Measurements from ENCODE around the gene GOLGB1.
"Not testable (repeated sequence)": the region's sequence is repeated elsewhere in the genome, so short reads cannot be mapped to it uniquely, and the experiment has no call there.

The GOLGB1 gene

GRCh38 chr3:121739902-121740301 is 9.6 kb downstream of the GOLGB1 start:
- no peak for DNase-seq (ENCODE audit: low spot score)

DNA sequence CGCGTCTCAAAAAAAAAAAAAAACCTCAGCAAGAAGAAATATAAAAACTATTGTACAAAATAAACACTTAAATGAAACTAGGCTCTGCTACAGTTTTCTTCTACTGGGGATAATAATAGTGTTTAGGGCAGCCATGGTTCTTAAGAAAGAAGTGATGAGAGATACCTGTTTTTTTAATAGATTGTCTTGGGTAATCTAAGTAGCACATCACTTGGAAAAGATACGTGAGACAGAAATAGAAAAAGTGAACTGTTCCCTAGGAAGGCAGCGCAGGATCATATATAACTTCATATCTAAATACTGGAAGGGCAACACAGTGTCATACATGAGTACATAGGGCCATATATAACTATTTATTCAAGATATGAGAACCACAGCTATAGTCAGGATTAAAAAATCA is 11.9 kb downstream of the GOLGB1 start:
- DNase-seq (ENCODE audit: low spot score): no peak

DNA sequence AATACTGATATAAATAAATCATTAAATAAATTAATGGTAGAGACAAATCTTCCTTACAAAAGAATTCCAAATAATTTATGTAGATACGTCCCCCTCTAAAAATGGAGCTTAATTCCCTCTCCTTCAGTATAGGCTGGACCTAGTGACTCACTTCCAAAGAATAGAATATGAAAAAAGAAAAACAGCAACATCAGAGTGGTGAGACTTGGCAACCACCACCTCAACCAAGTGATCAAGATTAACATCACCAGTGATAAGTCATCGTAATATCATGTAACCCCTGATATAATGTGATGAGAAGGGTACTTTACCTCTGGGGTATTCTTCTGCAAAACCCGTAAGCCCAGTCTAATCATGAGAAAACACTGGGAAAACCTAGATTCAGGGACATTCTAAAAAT is 13.4 kb downstream of the GOLGB1 start:
- DNase-seq (ENCODE audit: low spot score): no peak

DNA sequence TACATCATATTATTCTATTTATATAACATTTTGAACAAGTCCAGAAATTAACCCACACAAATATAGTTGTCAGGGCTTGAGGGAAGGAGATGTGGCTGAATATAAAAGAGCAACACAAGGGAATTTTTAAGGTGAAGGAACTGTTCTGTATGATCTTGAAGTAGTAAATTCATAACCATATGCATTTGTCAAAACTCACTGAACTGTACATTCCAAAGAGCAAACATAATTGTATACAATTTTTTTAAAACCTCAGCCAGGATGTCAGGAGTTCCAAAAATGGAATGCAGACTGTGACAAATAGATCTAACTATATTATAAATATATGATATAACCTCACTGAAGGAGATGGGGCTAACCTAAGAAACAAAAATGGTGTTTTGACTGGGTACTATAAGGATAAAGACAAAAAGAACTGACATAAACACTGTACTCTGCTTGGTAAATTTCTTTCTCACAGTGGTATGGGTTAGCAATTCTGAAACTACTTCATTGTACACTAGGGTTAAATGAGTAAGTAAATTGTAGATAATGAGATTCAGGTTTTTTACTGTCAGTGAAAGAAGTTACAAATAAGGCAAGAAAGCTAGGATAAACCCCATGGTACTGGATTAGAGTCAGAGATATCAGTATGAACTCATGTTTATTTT is 14.4 kb downstream of the GOLGB1 start:
- DNase-seq (ENCODE audit: low spot score): no peak

- no peak for DNase-seq (ENCODE audit: low spot score)
These were observed 18.4 kb downstream of the GOLGB1 start for GRCh38 chr3:121730940-121731687.

DNA sequence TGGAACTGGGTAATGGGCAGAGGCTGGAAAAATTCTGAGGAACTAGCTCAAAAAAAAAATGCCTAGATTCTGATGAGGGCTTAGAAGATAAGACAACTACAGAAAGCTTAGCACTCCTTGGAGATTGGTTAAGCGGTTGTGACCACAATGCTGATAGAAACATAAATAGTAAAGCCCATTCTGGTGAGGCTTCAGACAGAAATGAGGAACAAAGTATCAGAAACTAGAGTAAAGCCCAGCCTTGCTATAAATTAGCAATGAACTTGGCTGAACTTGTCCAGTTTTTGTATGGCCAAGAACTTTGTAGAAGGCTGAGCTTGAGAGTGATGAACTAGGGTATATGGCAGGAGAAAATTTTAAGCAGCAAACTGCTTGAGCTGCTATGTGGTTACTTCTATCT is 25.4 kb downstream of the GOLGB1 start:
- DNase-seq (ENCODE audit: low spot score): no peak

GRCh38 chr3:121723485-121723884 is 26.1 kb downstream of the GOLGB1 start:
- DNase-seq (ENCODE audit: low spot score): no peak

DNA sequence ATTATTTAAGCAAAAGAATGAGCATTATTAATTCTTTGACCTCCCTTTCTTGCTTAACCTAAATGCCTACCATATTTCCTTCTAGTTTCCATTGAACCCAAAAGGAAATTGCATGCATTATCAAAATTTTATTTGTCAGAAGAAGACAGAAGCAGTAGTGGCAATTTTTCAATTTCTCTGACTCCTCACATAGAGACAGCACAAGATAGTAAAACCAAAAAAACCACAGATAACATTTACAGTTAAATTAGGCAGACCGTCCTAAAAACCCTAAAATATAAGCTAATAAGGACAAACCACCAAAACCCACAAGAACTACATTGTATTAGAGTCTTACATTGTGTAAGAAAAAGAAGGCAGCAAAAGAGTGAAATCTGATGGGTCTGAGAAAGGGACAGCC is 27.1 kb downstream of the GOLGB1 start:
- DNase-seq (ENCODE audit: low spot score): no peak

DNA sequence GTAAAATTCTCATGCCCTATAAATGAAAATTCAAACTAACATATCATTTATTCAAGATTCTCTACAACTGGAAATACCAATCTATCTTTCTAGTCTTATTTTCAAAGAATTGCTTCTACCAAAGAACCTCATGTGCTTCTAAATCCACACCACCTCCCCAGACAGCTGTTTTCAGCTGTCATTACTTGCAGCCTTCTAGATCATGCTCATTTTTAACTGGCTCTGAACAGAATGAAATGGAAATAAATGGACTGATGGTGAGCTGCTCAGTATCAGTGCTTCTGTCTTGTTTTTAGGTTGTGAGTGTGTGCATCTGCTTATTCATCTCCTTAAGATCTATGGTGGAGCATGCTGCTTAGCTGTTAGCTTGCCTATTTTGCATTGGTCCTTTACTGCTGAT is 29.4 kb downstream of the GOLGB1 start:
- DNase-seq (ENCODE audit: low spot score): no peak

DNA sequence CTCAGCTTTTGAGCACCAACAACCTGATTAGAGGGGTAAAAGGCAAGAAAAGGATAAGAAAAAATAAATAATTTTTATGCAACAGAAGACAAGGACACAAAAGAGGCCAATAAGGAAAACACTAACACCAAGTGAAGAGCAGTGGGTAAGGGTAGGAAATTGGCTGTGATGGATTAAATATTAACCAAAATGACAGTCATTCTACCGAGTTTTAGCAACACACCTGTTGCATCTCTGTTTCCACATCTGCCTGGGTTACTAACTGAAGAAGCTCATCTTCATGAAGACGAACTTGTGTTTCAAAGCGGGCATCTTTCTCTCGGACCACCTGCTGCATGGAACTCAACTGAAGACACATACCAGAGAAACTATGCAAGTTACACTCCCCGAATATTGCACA is 30.1 kb downstream of the GOLGB1 start:
- DNase-seq (ENCODE audit: low spot score): no peak

DNA sequence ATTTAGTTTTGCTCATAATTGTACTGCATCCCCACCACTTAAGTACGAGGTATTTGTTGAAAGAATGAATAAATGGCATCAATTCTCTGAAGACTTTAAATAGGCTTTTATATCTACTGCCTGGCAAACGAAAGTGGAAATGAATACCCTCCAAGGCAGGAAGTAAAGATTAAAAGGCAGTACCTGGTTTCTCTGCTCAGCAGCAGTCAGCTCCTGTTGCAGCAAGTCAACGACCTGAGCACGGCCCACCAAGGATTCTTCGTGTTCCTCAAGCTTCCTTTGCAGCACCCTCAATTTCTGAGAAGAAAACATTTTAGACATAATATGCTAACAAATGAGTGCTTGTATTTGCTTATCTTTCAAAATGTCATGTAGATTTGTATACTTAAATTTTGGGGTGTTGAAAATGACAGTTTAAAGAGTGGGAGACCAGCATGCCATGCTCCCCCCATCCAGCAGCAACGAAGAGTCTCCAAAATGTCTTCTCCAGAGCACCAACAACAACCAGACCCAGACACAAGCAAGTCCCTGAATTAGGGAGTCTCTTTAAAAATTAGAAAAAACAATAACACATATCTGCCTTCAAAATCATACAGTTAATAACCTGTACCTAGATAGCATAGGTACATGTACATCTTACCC is 31.2 kb downstream of the GOLGB1 start:
- no peak for DNase-seq (ENCODE audit: low spot score)

GRCh38 chr3:121710347-121710746 is 39.2 kb downstream of the GOLGB1 start:
- no peak for DNase-seq (ENCODE audit: low spot score)

DNA sequence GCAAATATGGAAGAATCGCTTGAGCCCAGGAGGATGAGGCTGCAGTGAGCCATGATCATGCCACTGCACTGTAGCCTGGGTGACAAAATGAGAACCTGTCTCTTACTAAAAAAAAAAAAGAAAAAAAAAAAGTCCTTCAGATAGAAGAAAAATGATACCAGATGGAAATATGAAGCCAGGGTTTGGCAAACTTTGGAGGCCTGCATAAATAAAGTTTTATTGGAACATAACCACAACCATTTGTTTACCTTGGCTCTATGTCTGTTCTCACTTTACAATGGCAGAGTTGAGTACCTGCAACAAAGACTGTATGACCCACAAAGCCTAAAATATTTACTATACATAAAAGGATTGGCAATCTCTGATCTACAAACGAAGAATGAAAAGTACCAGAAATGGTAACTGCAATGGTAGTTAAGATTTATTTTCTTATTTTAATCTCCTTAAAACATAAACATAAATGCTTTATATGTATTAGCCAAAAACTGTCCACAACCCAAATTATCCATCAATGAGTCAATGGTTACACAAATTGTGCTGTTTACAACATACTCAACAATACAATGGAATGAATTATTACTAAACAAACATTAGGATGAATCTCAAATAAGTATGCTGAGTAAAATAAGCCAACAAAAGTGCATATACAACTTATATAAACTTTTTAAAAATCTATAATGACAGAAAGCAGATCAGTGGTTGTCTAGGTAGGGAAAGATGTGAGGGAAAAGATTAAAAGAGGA is 41.8 kb downstream of the GOLGB1 start:
- DNase-seq (ENCODE audit: low spot score): no peak

DNA sequence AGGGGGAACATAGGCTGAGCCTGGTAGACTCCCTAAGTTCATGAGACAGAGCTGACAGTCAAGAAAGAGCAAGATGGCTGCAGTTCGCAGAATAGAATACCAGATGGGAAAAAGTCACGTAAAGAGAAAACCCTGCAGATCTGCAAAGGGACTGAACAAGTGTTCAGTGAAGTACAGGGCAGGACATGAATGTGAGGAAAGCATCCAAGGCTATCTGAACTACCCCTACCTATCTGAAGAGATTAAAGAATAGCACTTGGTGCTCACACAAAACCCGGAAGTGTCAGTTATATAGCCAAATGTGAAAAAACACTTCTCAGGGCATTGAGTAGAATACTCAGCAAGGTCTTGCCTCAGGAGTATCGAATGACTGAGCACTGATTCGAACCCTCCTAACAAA is 44.0 kb downstream of the GOLGB1 start:
- no peak for DNase-seq (ENCODE audit: low spot score)

DNA sequence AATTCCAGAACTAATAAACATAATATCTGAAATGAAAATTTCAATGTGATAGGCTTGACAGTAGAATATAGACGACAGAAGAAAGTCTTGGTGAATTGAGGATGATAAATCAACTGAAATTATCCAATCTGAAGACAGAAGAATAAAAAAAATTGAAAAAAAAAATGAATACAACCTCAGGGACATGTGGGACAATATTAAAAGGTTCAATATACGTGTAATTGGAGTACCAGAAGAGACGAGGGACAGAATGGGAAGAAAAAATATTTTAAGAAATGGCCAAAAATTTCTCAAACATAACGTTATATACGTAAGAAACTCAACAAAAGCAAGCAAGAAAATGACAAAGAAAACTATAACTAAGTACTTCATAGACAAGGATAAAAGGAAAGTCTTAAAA is 45.6 kb downstream of the GOLGB1 start:
- no peak for DNase-seq (ENCODE audit: low spot score)

- DNase-seq (ENCODE audit: low spot score): no peak
These were observed 50.6 kb downstream of the GOLGB1 start for GRCh38 chr3:121698901-121699300.

DNA sequence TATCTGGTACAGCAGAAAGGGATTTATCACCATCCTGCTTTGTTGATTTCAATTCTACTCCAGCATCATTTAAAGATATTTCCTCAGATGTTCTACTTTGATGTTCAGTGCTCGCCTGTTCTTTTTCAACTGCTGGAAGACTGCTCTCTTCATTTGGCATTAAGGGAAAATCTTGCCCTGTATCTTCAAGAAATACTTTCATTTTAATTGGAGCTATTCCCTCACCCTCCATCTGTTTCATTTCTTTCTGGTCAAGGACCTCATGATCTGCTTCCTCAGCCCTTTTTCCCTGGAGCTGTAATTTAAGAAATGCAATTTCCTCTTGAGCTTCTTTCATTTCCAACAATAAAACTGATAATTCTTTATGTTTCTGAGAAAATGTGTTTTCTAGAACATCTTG is 51.1 kb downstream of the GOLGB1 start:
- DNase-seq (ENCODE audit: low spot score): no peak

- no peak for DNase-seq (ENCODE audit: low spot score)
These were observed 53.4 kb downstream of the GOLGB1 start for GRCh38 chr3:121696186-121696585.

GRCh38 chr3:121692010-121692699 is 57.4 kb downstream of the GOLGB1 start:
- DNase-seq (ENCODE audit: low spot score): no peak

- no peak for DNase-seq (ENCODE audit: low spot score)
These were observed 58.6 kb downstream of the GOLGB1 start for GRCh38 chr3:121690777-121691405.

DNA sequence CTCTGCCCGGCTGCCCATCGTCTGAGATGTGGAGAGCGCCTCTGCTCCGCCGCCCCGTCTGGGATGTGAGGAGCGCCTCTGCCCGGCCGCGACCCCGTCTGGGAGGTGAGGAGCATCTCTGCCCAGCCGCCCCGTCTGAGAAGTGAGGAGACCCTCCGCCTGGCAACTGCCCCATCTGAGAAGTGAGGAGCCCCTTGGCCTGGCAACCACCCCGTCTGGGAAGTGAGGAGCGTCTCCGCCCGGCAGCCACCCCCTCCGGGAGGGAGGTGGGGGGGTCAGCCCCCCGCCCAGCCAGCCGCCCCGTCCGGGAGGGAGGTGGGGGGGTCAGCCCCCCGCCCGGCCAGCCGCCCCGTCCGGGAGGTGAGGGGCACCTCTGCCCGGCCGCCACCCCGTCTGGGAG is 60.8 kb downstream of the GOLGB1 start:
- not testable (repeated sequence) for DNase-seq (ENCODE audit: low spot score)

- DNase-seq (ENCODE audit: low spot score): no peak
These were observed 67.7 kb downstream of the GOLGB1 start for GRCh38 chr3:121681792-121682191.

All from SW480 (cell line).